CD4-positive, alpha-beta T cell treated with Interleukin-6 at 100 ng/mL for 8 hours (primary cell): ENCODE results near the gene OBSCN.

ENCODE experiments used
- DNase-seq: peaks from one replicate; pipeline ENCODE4 v3.0.0-alpha.2; 2020; ENCODE audit warnings: mixed read lengths, low spot score

Gene OBSCN

GRCh38 chr1:228404107-228404720, 196.4 kb downstream of the OBSCN start:
- no peak for DNase-seq

GRCh38 chr1:228405200-228405978, 197.5 kb downstream of the OBSCN start:
- DNase-seq: no peak

- DNase-seq: no peak
Observed at GRCh38 chr1:228405979-228406228, 198.1 kb downstream of the OBSCN start.

GRCh38 chr1:228407106-228408040, 199.5 kb downstream of the OBSCN start:
- DNase-seq: no peak

GRCh38 chr1:228408041-228408868, 200.4 kb downstream of the OBSCN start:
- no peak for DNase-seq

- no peak for DNase-seq
Observed at GRCh38 chr1:228408869-228409805, 201.3 kb downstream of the OBSCN start.

- no peak for DNase-seq
Observed at GRCh38 chr1:228410015-228410414, 202.2 kb downstream of the OBSCN start.

GRCh38 chr1:228410671-228411070, 202.8 kb downstream of the OBSCN start:
- no peak for DNase-seq

- no peak for DNase-seq
Observed at GRCh38 chr1:228411121-228411520, 203.3 kb downstream of the OBSCN start.

GRCh38 chr1:228411548-228412430, 203.9 kb downstream of the OBSCN start:
- DNase-seq: no peak

- no peak for DNase-seq
Observed at GRCh38 chr1:228413241-228414010, 205.6 kb downstream of the OBSCN start.

- DNase-seq: no peak
Observed at GRCh38 chr1:228414511-228415211, 206.8 kb downstream of the OBSCN start.

- DNase-seq: no peak
Observed at GRCh38 chr1:228415221-228415620, 207.4 kb downstream of the OBSCN start.

- no peak for DNase-seq
Observed at GRCh38 chr1:228415853-228416216, 208.0 kb downstream of the OBSCN start.

GRCh38 chr1:228416217-228416933, 208.5 kb downstream of the OBSCN start, which contains the start of gene TRIM17:
TRIM17 (minus strand) TSS chr1:228416861; CDS start chr1:228415072, 1,789 bp downstream.
- DNase-seq: peak; percentile 27

GRCh38 chr1:228417061-228417460, 209.2 kb downstream of the OBSCN start:
- DNase-seq: no peak

- DNase-seq: no peak
Observed at GRCh38 chr1:228417483-228418203, 209.8 kb downstream of the OBSCN start.
